H9 (cell line): Measurements from ENCODE around the gene LRFN2. TPM values are rescaled to one million over a fixed set of nuclear protein-coding genes. Genes with fewer than 3 reads are reported as not detected.

Experiments
- DNase-seq: peaks from one replicate; pipeline ENCODE4 v3.0.0-alpha.2; 2017
- H2AFZ ChIP-seq: one replicate; pipeline ENCODE4 v1.6.1; 2013; ENCODE audit warnings: mild to moderate bottlenecking, low read length, control low read depth, moderate library complexity
- H2AK5ac ChIP-seq: 2 replicates; pipeline ENCODE4 v1.6.1; 2013; ENCODE audit warnings: low read length, control low read depth, mixed read lengths; ENCODE audit not compliant: insufficient read length
- H2BK120ac ChIP-seq: one replicate; pipeline ENCODE4 v1.6.1; 2013; ENCODE audit warnings: low read depth, mild to moderate bottlenecking, low read length, control low read depth, inconsistent platforms; ENCODE audit not compliant: poor library complexity, severe bottlenecking
- H2BK12ac ChIP-seq: 2 replicates; pipeline ENCODE4 v1.6.1; 2013; ENCODE audit warnings: low read length, control low read depth, mixed read lengths, low read depth; ENCODE audit not compliant: insufficient read length
- H2BK15ac ChIP-seq: 2 replicates; pipeline ENCODE4 v1.6.1; 2013; ENCODE audit warnings: low read depth, low read length, control low read depth
- H2BK20ac ChIP-seq: one replicate; pipeline ENCODE4 v1.6.1; 2013; ENCODE audit warnings: low read depth, mild to moderate bottlenecking, low read length, control low read depth, inconsistent platforms; ENCODE audit not compliant: poor library complexity, severe bottlenecking
- H2BK5ac ChIP-seq: 2 replicates; pipeline ENCODE4 v1.6.1; 2013; ENCODE audit warnings: low read length, control low read depth, mixed read lengths; ENCODE audit not compliant: insufficient read length
- H3K14ac ChIP-seq: 2 replicates; pipeline ENCODE4 v1.6.1; 2013; ENCODE audit warnings: low read length, control low read depth; ENCODE audit not compliant: insufficient read depth
- H3K18ac ChIP-seq: 2 replicates; pipeline ENCODE4 v1.6.1; 2013; ENCODE audit warnings: low read depth, mild to moderate bottlenecking, mixed read lengths, low read length, control low read depth; ENCODE audit not compliant: insufficient read length
- H3K23ac ChIP-seq: 2 replicates; pipeline ENCODE4 v1.6.1; 2013; ENCODE audit warnings: low read length, control low read depth, mixed read lengths, low read depth; ENCODE audit not compliant: insufficient read length
- H3K23me2 ChIP-seq: 2 replicates; pipeline ENCODE4 v1.6.1; 2013; ENCODE audit warnings: low read depth, mild to moderate bottlenecking, mixed read lengths, low read length, control low read depth; ENCODE audit not compliant: insufficient read length, poor library complexity, severe bottlenecking
- H3K27ac ChIP-seq: 2 replicates; pipeline ENCODE4 v1.5.1; 2013; ENCODE audit warnings: low read length, control low read depth, mixed read lengths, low read depth; ENCODE audit not compliant: insufficient read length
- H3K27me3 ChIP-seq: 2 replicates; pipeline ENCODE4 v1.6.1; 2013; ENCODE audit warnings: low read length, control low read depth, inconsistent platforms; ENCODE audit not compliant: insufficient read depth
- H3K4ac ChIP-seq: 2 replicates; pipeline ENCODE4 v1.6.1; 2013; ENCODE audit warnings: low read depth, mild to moderate bottlenecking, control low read depth, inconsistent platforms, low read length, moderate library complexity
- H3K4me1 ChIP-seq: 2 replicates; pipeline ENCODE4 v1.6.1; 2013; ENCODE audit warnings: low read length, control low read depth, inconsistent platforms; ENCODE audit not compliant: insufficient read depth
- H3K4me2 ChIP-seq: 2 replicates; pipeline ENCODE4 v1.6.1; 2013; ENCODE audit warnings: low read length, control low read depth, mixed read lengths; ENCODE audit not compliant: insufficient read length, insufficient read depth
- H3K56ac ChIP-seq: 2 replicates; pipeline ENCODE4 v1.6.1; 2013; ENCODE audit warnings: low read depth, mild to moderate bottlenecking, mixed read lengths, low read length, control low read depth; ENCODE audit not compliant: insufficient read length
- H3K79me1 ChIP-seq: 2 replicates; pipeline ENCODE4 v1.6.1; 2013; ENCODE audit warnings: low read depth, mild to moderate bottlenecking, moderate library complexity, low read length, control low read depth, inconsistent platforms; ENCODE audit not compliant: insufficient read depth, poor library complexity, severe bottlenecking
- H3K79me2 ChIP-seq: 2 replicates; pipeline ENCODE4 v1.6.1; 2013; ENCODE audit warnings: low read length, control low read depth, inconsistent platforms; ENCODE audit not compliant: insufficient read depth
- H3K9ac ChIP-seq: 2 replicates; pipeline ENCODE4 v1.6.1; 2013; ENCODE audit warnings: low read length, control low read depth, mixed read lengths; ENCODE audit not compliant: insufficient read length; ENCODE audit errors: extremely low read depth
- H3K9me3 ChIP-seq: one replicate; pipeline ENCODE4 v1.6.1; 2013; ENCODE audit warnings: low read depth, low read length, inconsistent platforms; ENCODE audit not compliant: control insufficient read depth
- H3T11ph ChIP-seq: one replicate; pipeline ENCODE4 v1.6.1; 2013; ENCODE audit warnings: mild to moderate bottlenecking, low read length, control low read depth, inconsistent platforms
- H4K20me1 ChIP-seq: one replicate; pipeline ENCODE4 v1.6.1; 2013; ENCODE audit not compliant: control insufficient read depth, insufficient read length, insufficient read depth
- H4K5ac ChIP-seq: 2 replicates; pipeline ENCODE4 v1.6.1; 2013; ENCODE audit warnings: low read depth, mild to moderate bottlenecking, mixed read lengths, low read length, control low read depth; ENCODE audit not compliant: insufficient read length
- H4K8ac ChIP-seq: replicated peaks from 2 replicates; pipeline ENCODE4 v1.6.1; 2013; ENCODE audit warnings: low read length, control low read depth, mixed read lengths, low read depth; ENCODE audit not compliant: insufficient read length
- H4K91ac ChIP-seq: 2 replicates; pipeline ENCODE4 v1.6.1; 2013; ENCODE audit warnings: low read depth, mild to moderate bottlenecking, moderate library complexity, mixed read lengths, low read length, control low read depth; ENCODE audit not compliant: insufficient read length
- H3K27ac Mint-ChIP-seq, 3 experiments: 2 replicates in 2 of 3; 3 replicates in 1 of 3; pipeline ENCODE4 v1.8.0; 2020 to 2021; ENCODE audit warnings: mixed read lengths in 3 of 3, mild to moderate bottlenecking in 1 of 3, moderate library complexity in 1 of 3
- H3K27me3 Mint-ChIP-seq: 2 replicates; pipeline ENCODE4 v1.8.0; 2021; ENCODE audit warnings: low read depth, mild to moderate bottlenecking, moderate library complexity, mixed read lengths
- H3K36me3 Mint-ChIP-seq, 3 experiments: 2 replicates in 2 of 3; 3 replicates in 1 of 3; pipeline ENCODE4 v1.8.0; 2020 to 2021; ENCODE audit warnings: low read depth in 3 of 3, mixed read lengths in 3 of 3; ENCODE audit not compliant: insufficient read depth in 1 of 3
- H3K4me1 Mint-ChIP-seq, 2 experiments: 2 replicates each; pipeline ENCODE4 v1.8.0; 2020; ENCODE audit warnings: mixed read lengths in 2 of 2
- H3K4me3 Mint-ChIP-seq, 2 experiments: 2 replicates in 1 of 2; 3 replicates in 1 of 2; pipeline ENCODE4 v1.8.0; 2020 to 2021; ENCODE audit warnings: mild to moderate bottlenecking in 2 of 2, mixed read lengths in 2 of 2, moderate library complexity in 1 of 2
- H3K9me3 Mint-ChIP-seq, 2 experiments: 2 replicates in 1 of 2; 3 replicates in 1 of 2; pipeline ENCODE4 v1.8.0; 2020; ENCODE audit warnings: mild to moderate bottlenecking in 2 of 2, mixed read lengths in 2 of 2, moderate library complexity in 1 of 2
- CTCF ChIP-seq: fragments of 200-600 bp; sonication (generic); conservative IDR thresholded peaks from 3 replicates; pipeline ENCODE4 v1.8.0; 2021; ENCODE audit warnings: antibody characterized with exemption, mild to moderate bottlenecking
- WGBS: extraction: QIAGEN DNeasy Blood & Tissue Kit; methylation state at CpG from one replicate; pipeline ENCODE4 v1.1.7; 2013; ENCODE audit warnings: missing lambda C conversion rate, low lambda C conversion rate, mixed read lengths; ENCODE audit not compliant: insufficient read length; ENCODE audit errors: extremely low coverage; 5-methylcytosine and 5-hydroxymethylcytosine counted together
- total RNA-seq: library from RNA; stranded (reverse); gene quantifications from 2 replicates; pipeline ENCODE4 v1.2.1, GENCODE V29; 2021

Gene LRFN2
- total RNA-seq, 1 experiment from 2014 or later, result 0.11 TPM

- Histone ChIP-seq H3K9ac (no peak overlapping the region), H2BK5ac (no peak overlapping the region), H2BK20ac (no peak overlapping the region), H3K27me3 (no peaks in the 10 kb centered on the region), H4K5ac (no peak overlapping the region), H3K18ac (no peak overlapping the region), H3K14ac (no peak overlapping the region), H4K20me1 (no peaks in the 10 kb centered on the region), H4K91ac (no peak overlapping the region), H2BK12ac (no peak overlapping the region), H2AK5ac (no peak overlapping the region), H3K79me1 (no peaks in the 10 kb centered on the region), H3K23ac (no peak overlapping the region), H3K4me1 (peaks cover 3% of the 10 kb centered on the region; the same call in 1 of the 2 replicates), H2BK15ac (no peak overlapping the region), H2BK120ac (no peak overlapping the region), H3K56ac (no peak overlapping the region), H3T11ph (no peak overlapping the region), H3K4me2 (no peak overlapping the region), H3K9me3 (no peaks in the 10 kb centered on the region), H3K4ac (no peak overlapping the region), H2AFZ (no peak overlapping the region), H3K23me2 (peaks cover 3% of the 10 kb centered on the region), H3K27ac (no peak overlapping the region), H4K8ac (no peak overlapping the region), H3K79me2 (no peaks in the 10 kb centered on the region)
- Mint-ChIP-seq H3K4me1 (peaks cover 11 to 18% of the 10 kb centered on the region in 2 experiments), H3K27ac (no peak overlapping the region), H3K4me3 (no peak overlapping the region), H3K27me3 (no peaks in the 10 kb centered on the region; the same call in none of the 2 replicates), H3K36me3 (no peaks in the 10 kb centered on the region), H3K9me3 (no peaks in the 10 kb centered on the region)
- WGBS, result no CpG with 5 or more reads among the region's 2 CpGs
- no peak for DNase-seq
- no peak for TF ChIP-seq CTCF
These were observed 179.9 kb downstream of the LRFN2 start for GRCh38 chr6:40407239-40407638.
